GM12892 (cell line): Measurements from ENCODE around the gene SOX6.

Experiments used
- POLR2A ChIP-seq: IDR thresholded peaks from 2 replicates; pipeline ENCODE4 v1.6.1; 2011; ENCODE audit warnings: low read depth, low read length, control low read depth
- TAF1 ChIP-seq: IDR thresholded peaks from 2 replicates; pipeline ENCODE4 v1.6.1; 2011; ENCODE audit warnings: low read depth, mild to moderate bottlenecking, control low read depth, low read length, borderline replicate concordance

DNA sequence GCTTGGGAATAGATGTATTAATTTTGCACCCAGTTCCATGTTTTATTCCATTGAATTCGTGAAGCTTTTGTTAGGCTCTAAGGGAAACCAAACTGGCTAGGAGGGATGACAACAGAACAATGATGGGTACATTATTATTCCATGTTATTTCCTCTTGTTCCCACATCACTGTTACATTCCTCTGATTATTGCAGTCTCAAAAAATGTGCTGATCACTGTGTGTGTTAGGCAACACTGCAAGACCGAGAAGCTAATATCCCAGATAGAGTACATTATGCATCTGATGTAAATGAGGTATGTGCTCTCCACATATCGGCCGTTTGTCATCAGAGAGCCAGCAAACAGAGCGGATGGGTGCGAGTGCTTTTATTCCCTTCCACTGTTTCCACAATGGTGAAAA lies 327.9 kb downstream of the SOX6 start:
- TF ChIP-seq POLR2A (no peak), TAF1 (no peak)
